EH (cell line): ENCODE data around the gene FAM78A.
A peak's percentile ranks its signal among the peaks of the same experiment; 100 is the strongest.
"Not testable (repeated sequence)": the region's sequence is repeated elsewhere in the genome, so short reads cannot be mapped to it uniquely, and the experiment has no call there.

Experiments used
- DNase-seq: peaks from one replicate; pipeline ENCODE4 v3.0.0-alpha.2; 2015; ENCODE audit warnings: low read depth

The FAM78A gene

GRCh38 chr9:131280660-131281059, 4.3 kb upstream of the FAM78A start:
- DNase-seq: no peak

GRCh38 chr9:131279863-131280570, 3.7 kb upstream of the FAM78A start:
- DNase-seq: no peak

GRCh38 chr9:131279196-131279862, 3.0 kb upstream of the FAM78A start:
- DNase-seq: no peak

- DNase-seq: no peak
These were observed 2.4 kb upstream of the FAM78A start for GRCh38 chr9:131278702-131279111.

- peak; percentile 85 for DNase-seq
These were observed 1.8 kb upstream of the FAM78A start for GRCh38 chr9:131277910-131278701.

- DNase-seq: no peak
These were observed 1.1 kb upstream of the FAM78A start for GRCh38 chr9:131277287-131277909.

GRCh38 chr9:131276891-131277286, 579 bp upstream of the FAM78A start:
- DNase-seq: no peak

- no peak for DNase-seq
These were observed 797 bp downstream of the FAM78A start for GRCh38 chr9:131275332-131276093.

- no peak for DNase-seq
These were observed 1.5 kb downstream of the FAM78A start for GRCh38 chr9:131274674-131275331.

- DNase-seq: no peak
These were observed 2.2 kb downstream of the FAM78A start for GRCh38 chr9:131273856-131274673.

GRCh38 chr9:131273146-131273855, 3.0 kb downstream of the FAM78A start:
- DNase-seq: no peak

- no peak for DNase-seq
These were observed 4.1 kb downstream of the FAM78A start for GRCh38 chr9:131272212-131272611.

- no peak for DNase-seq
These were observed 4.8 kb downstream of the FAM78A start for GRCh38 chr9:131271506-131271931.

GRCh38 chr9:131271016-131271273, 5.4 kb downstream of the FAM78A start:
- not testable (repeated sequence) for DNase-seq

GRCh38 chr9:131270171-131271015, 5.9 kb downstream of the FAM78A start:
- no peak for DNase-seq

- DNase-seq: no peak
These were observed 9.8 kb downstream of the FAM78A start for GRCh38 chr9:131266266-131267229.

- no peak for DNase-seq
These were observed 12.1 kb downstream of the FAM78A start for GRCh38 chr9:131264231-131264630.

- no peak for DNase-seq
These were observed 12.6 kb downstream of the FAM78A start for GRCh38 chr9:131263701-131264100.
